Naive thymus-derived CD4-positive, alpha-beta T cell (primary cell): ENCODE measurements around the gene DOCK2. TPM values are rescaled to one million over a fixed set of nuclear protein-coding genes. Genes with fewer than 3 reads are reported as not detected.

ENCODE experiments used
- ATAC-seq: fragments of 150-1000 bp; cut with Tn5 transposase; 2 replicates; pipeline ENCODE4 v1.10.0; 2021; ENCODE audit warnings: mild to moderate bottlenecking, moderate library complexity
- CTCF ChIA-PET: fragments of 350-600 bp; sonication (Branson Sonifier 250); formaldehyde crosslinking; loops from one replicate; lab custom pipeline; 2021; ENCODE audit warnings: antibody characterized with exemption; lab: Charles Lee
- POLR2A ChIA-PET: fragments of 350-600 bp; sonication (Branson Sonifier 250); formaldehyde crosslinking; loops from one replicate; lab custom pipeline; 2021; ENCODE audit warnings: antibody characterized with exemption, inconsistent platforms; lab: Charles Lee
- DNase-seq, 9 donors: peaks; one replicate each; pipeline versions ENCODE4 v3.0.0 to v3.0.0-alpha.2; 2020 to 2022; ENCODE audit warnings: mixed read lengths in 1 of 9
- H3K27ac ChIP-seq: one replicate; pipeline ENCODE4 v1.7.0; 2013; ENCODE audit warnings: mild to moderate bottlenecking, low read depth, low read length, moderate library complexity
- H3K27me3 ChIP-seq, 2 donors: one replicate each; pipeline ENCODE4 v1.7.0; 2013; ENCODE audit warnings: low read length in 2 of 2, mild to moderate bottlenecking in 2 of 2, moderate library complexity in 2 of 2; ENCODE audit not compliant: control insufficient read depth in 2 of 2, insufficient read depth in 2 of 2
- H3K36me3 ChIP-seq, 3 experiments: 1 replicate in 2 of 3; 2 replicates in 1 of 3; pipeline ENCODE4 v1.7.0; 2013; ENCODE audit warnings: low read length in 3 of 3, mild to moderate bottlenecking in 3 of 3, moderate library complexity in 1 of 3; ENCODE audit not compliant: insufficient read depth in 3 of 3, control insufficient read depth in 2 of 3
- H3K4me1 ChIP-seq, 2 donors: one replicate each; pipeline ENCODE4 v1.7.0; 2013; ENCODE audit warnings: low read length in 2 of 2, mild to moderate bottlenecking in 2 of 2, moderate library complexity in 1 of 2; ENCODE audit not compliant: control insufficient read depth in 2 of 2, insufficient read depth in 2 of 2
- H3K4me3 ChIP-seq: 2 replicates; pipeline ENCODE4 v1.7.0; 2013; ENCODE audit warnings: mild to moderate bottlenecking, low read length
- H3K9me3 ChIP-seq, 3 experiments: 1 replicate in 2 of 3; 2 replicates in 1 of 3; pipeline ENCODE4 v1.7.0; 2013; ENCODE audit warnings: low read length in 3 of 3; ENCODE audit not compliant: control insufficient read depth in 2 of 3
- H3K27ac Mint-ChIP-seq, 9 donors: one replicate each; pipeline ENCODE4 v1.8.0; 2020 to 2022; ENCODE audit warnings: mixed read lengths in 9 of 9, mild to moderate bottlenecking in 8 of 9, moderate library complexity in 5 of 9, inconsistent platforms in 2 of 9
- H3K27me3 Mint-ChIP-seq, 5 donors: one replicate each; pipeline ENCODE4 v1.8.0; 2021 to 2022; ENCODE audit warnings: mixed read lengths in 5 of 5, mild to moderate bottlenecking in 1 of 5
- H3K36me3 Mint-ChIP-seq, 5 donors: one replicate each; pipeline ENCODE4 v1.8.0; 2020 to 2022; ENCODE audit warnings: mixed read lengths in 5 of 5, mild to moderate bottlenecking in 3 of 5, inconsistent platforms in 1 of 5
- H3K4me1 Mint-ChIP-seq, 7 donors: one replicate each; pipeline ENCODE4 v1.8.0; 2020 to 2022; ENCODE audit warnings: mixed read lengths in 7 of 7, mild to moderate bottlenecking in 3 of 7, inconsistent platforms in 1 of 7
- H3K4me3 Mint-ChIP-seq, 10 donors: one replicate each; pipeline ENCODE4 v1.8.0; 2020 to 2022; ENCODE audit warnings: mild to moderate bottlenecking in 10 of 10, mixed read lengths in 10 of 10, moderate library complexity in 6 of 10, inconsistent platforms in 2 of 10
- H3K9me3 Mint-ChIP-seq, 11 donors: one replicate each; pipeline ENCODE4 v1.8.0; 2020 to 2022; ENCODE audit warnings: mixed read lengths in 11 of 11, mild to moderate bottlenecking in 4 of 11, inconsistent platforms in 1 of 11, moderate library complexity in 1 of 11
- intact Hi-C, 2 donors: fragments of 100-400 bp; cut with micrococcal nuclease; formaldehyde crosslinking; loops; one replicate each; pipeline ENCODE4 v1.15.1; 2023
- polyA plus RNA-seq, 2 donors: library from polyadenylated mRNA; unstranded; fragments of 300-500 nt; fragmentation: Illumina TruSeq; gene quantifications; one replicate each; pipeline ENCODE4 v1.2.3, GENCODE V29; 2021
- total RNA-seq, 6 experiments: library from RNA in 5 of 6; stranded (reverse) in 5 of 6; gene quantifications; 1 replicate in 5 of 6; 2 replicates in 1 of 6; pipeline ENCODE4 v1.2.3 and lab custom pipeline; 2021 to 2026

DOCK2 gene
- total and polyA plus RNA-seq, 7 experiments from 2014 or later, result 63.7 to 345 (median 202) TPM

GRCh38 chr5:169935762-169936161, 298.7 kb downstream of the DOCK2 start:
- Mint-ChIP-seq H3K27me3 (no peaks in the 10 kb centered on the region), H3K36me3 (peaks cover under 1 to 57% (median 25%) of the 10 kb centered on the region in 5 donors), H3K4me1 (peaks cover 26 to 63% (median 59%) of the 10 kb centered on the region in 7 donors), H3K27ac (peak overlapping the region in 8 of 9 donors; percentile 2 to 61 (median 26)), H3K9me3 (peaks cover 0 to 2% (median 0%) of the 10 kb centered on the region in 11 donors), H3K4me3 (peak overlapping the region in 1 of 10 donors; percentile 7)
- intact Hi-C loops, result no loop called here
- DNase-seq (no peak), ATAC-seq (no peak)
- POLR2A ChIA-PET, result no interaction called here
- no peak overlapping the region for H3K27ac ChIP-seq
- H3K9me3 ChIP-seq, result no peaks in the 10 kb centered on the region
- H3K4me3 ChIP-seq, result no peak overlapping the region
- CTCF ChIA-PET, result interaction anchor here (0.7 kb wide), 1 partner anchor 168 kb away, joined by 4 read pairs; no protein-coding TSS in a partner anchor
- peaks cover 6 to 10% of the 10 kb centered on the region in 2 donors for H3K4me1 ChIP-seq
- peaks cover 0 to 28% (median 0%) of the 10 kb centered on the region in 3 experiments for H3K36me3 ChIP-seq
- no peaks in the 10 kb centered on the region for H3K27me3 ChIP-seq

- H3K27me3 Mint-ChIP-seq, result no peaks in the 10 kb centered on the region
- CTCF ChIA-PET, result no interaction called here
- no peaks in the 10 kb centered on the region for H3K9me3 Mint-ChIP-seq
- Histone ChIP-seq H3K4me3 (no peak overlapping the region), H3K27ac (no peak overlapping the region), H3K27me3 (no peaks in the 10 kb centered on the region), H3K36me3 (peaks cover 0 to 19% (median 0%) of the 10 kb centered on the region in 3 experiments), H3K4me1 (peaks cover 6 to 10% of the 10 kb centered on the region in 2 donors), H3K9me3 (no peaks in the 10 kb centered on the region)
- no peak for ATAC-seq
- peaks cover 21 to 36% (median 33%) of the 10 kb centered on the region in 7 donors for H3K4me1 Mint-ChIP-seq
- peaks cover 0 to 43% (median 18%) of the 10 kb centered on the region in 5 donors for H3K36me3 Mint-ChIP-seq
- no peak overlapping the region for H3K27ac Mint-ChIP-seq
- intact Hi-C loops, result no loop called here
- POLR2A ChIA-PET, result no interaction called here
- DNase-seq, result no peak
- H3K4me3 Mint-ChIP-seq, result no peak overlapping the region
Observed at GRCh38 chr5:169938439-169938838, 301.4 kb downstream of the DOCK2 start.

GRCh38 chr5:169939731-169940130, 302.7 kb downstream of the DOCK2 start:
- Histone ChIP-seq H3K9me3 (no peaks in the 10 kb centered on the region), H3K27me3 (no peaks in the 10 kb centered on the region), H3K27ac (no peak overlapping the region), H3K4me1 (peaks cover 6 to 10% of the 10 kb centered on the region in 2 donors), H3K4me3 (no peak overlapping the region), H3K36me3 (peaks cover 0 to 11% (median 0%) of the 10 kb centered on the region in 3 experiments)
- H3K36me3 Mint-ChIP-seq, result peaks cover 0 to 42% (median 18%) of the 10 kb centered on the region in 5 donors
- ATAC-seq (no peak), DNase-seq (no peak)
- peaks cover 16 to 31% (median 21%) of the 10 kb centered on the region in 7 donors for H3K4me1 Mint-ChIP-seq
- ChIA-PET POLR2A (no interaction called here), CTCF (no interaction called here)
- no peak overlapping the region for H3K4me3 Mint-ChIP-seq
- peak overlapping the region in 1 of 9 donors; percentile 5 for H3K27ac Mint-ChIP-seq
- no peaks in the 10 kb centered on the region for H3K27me3 Mint-ChIP-seq
- intact Hi-C loops, result no loop called here
- no peaks in the 10 kb centered on the region for H3K9me3 Mint-ChIP-seq

DNA sequence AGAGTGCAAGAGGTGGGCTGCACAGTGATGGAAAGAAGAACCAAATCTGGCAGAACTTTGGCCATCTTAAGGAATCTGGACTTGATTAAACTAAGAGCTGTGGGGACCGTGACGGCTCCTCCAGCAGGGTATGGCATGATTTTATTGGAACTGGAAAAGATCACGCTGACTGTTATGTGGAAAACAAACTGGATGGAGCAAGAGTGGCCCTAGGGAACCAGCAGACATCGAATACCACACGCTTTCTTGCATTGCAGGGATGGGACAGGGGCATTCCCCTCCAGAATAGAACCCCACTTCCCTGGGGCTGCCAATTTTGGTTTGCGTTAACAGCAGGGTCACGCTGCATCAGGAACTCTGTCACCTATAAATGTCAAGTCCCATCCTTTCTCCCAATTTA, 304.5 kb downstream of the DOCK2 start:
- H3K9me3 Mint-ChIP-seq, result no peaks in the 10 kb centered on the region
- H3K36me3 Mint-ChIP-seq, result peaks cover 5 to 39% (median 18%) of the 10 kb centered on the region in 5 donors
- H3K4me3 ChIP-seq, result no peak overlapping the region
- intact Hi-C loops, result no loop called here
- H3K9me3 ChIP-seq, result no peaks in the 10 kb centered on the region
- peaks cover 0 to 18% (median 12%) of the 10 kb centered on the region in 7 donors for H3K4me1 Mint-ChIP-seq
- no peak overlapping the region for H3K4me3 Mint-ChIP-seq
- peak overlapping the region in 3 of 9 donors; percentile 13 to 59 (median 53) for H3K27ac Mint-ChIP-seq
- H3K27ac ChIP-seq, result no peak overlapping the region
- H3K27me3 ChIP-seq, result no peaks in the 10 kb centered on the region
- ChIA-PET POLR2A (no interaction called here), CTCF (no interaction called here)
- H3K4me1 ChIP-seq, result no peaks in the 10 kb centered on the region
- no peaks in the 10 kb centered on the region for H3K27me3 Mint-ChIP-seq
- peaks cover 0 to 11% (median 0%) of the 10 kb centered on the region in 3 experiments for H3K36me3 ChIP-seq
- DNase-seq (no peak), ATAC-seq (no peak)

- Histone ChIP-seq H3K27ac (no peak overlapping the region), H3K4me1 (no peaks in the 10 kb centered on the region), H3K9me3 (no peaks in the 10 kb centered on the region), H3K4me3 (no peak overlapping the region), H3K27me3 (no peaks in the 10 kb centered on the region), H3K36me3 (peaks cover 0 to 11% (median 0%) of the 10 kb centered on the region in 3 experiments)
- no peak for ATAC-seq
- no peaks in the 10 kb centered on the region for H3K27me3 Mint-ChIP-seq
- no peak for DNase-seq
- CTCF ChIA-PET, result no interaction called here
- intact Hi-C loops, result no loop called here
- H3K9me3 Mint-ChIP-seq, result no peaks in the 10 kb centered on the region
- H3K4me1 Mint-ChIP-seq, result peaks cover 0 to 21% (median 11%) of the 10 kb centered on the region in 7 donors
- no peak overlapping the region for H3K4me3 Mint-ChIP-seq
- POLR2A ChIA-PET, result no interaction called here
- H3K36me3 Mint-ChIP-seq, result peaks cover 7 to 39% (median 17%) of the 10 kb centered on the region in 5 donors
- H3K27ac Mint-ChIP-seq, result peak overlapping the region in 2 of 9 donors; percentile 15 to 59
Observed at GRCh38 chr5:169942181-169942580, 305.1 kb downstream of the DOCK2 start.

DNA sequence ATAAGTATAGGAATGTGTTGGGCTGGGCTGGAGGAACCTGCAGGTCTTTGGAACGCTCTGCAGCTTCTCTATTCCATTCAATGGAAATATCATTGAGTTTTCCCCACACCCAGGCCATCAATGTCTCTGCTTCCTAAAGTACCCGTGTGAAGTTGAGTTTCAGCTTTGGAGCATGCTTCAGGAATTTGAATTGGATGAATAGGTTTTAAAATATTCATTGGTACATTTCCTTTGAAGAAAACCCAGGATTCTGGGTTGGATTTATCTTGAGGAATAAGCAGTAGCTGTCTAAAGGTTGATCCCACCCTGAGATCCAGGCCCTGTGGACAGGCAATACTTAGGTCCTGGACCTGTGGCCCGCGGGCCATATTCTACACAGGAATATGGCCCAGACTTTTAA, 306.0 kb downstream of the DOCK2 start:
- no peak overlapping the region for H3K4me3 ChIP-seq
- H3K36me3 Mint-ChIP-seq, result peaks cover 8 to 41% (median 15%) of the 10 kb centered on the region in 5 donors
- H3K27ac Mint-ChIP-seq, result no peak overlapping the region

DNA sequence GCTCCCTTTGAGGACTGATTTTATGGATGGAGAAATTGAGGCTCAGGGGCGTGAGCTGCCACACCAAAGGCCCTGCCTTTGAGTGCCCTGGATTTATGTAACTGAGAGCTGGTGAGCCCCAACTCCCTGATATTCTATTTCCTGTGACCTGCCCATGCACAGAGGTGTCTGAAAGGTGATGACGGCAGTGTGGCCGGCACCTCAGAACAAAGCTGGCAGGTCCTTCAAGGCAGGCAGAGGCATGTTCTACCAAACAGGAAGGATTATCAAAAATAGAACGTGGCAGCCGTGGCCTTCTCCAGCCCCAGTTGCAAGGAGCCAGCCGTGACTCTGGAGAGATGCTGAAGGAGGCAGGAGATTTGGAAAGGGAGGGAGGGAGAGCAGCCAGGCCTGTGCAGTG, 307.0 kb downstream of the DOCK2 start:
- no peak for ATAC-seq
- Mint-ChIP-seq H3K4me3 (no peak overlapping the region), H3K36me3 (peaks cover 12 to 47% (median 23%) of the 10 kb centered on the region in 5 donors), H3K4me1 (peaks cover 4 to 17% (median 12%) of the 10 kb centered on the region in 7 donors), H3K27me3 (no peaks in the 10 kb centered on the region), H3K9me3 (no peaks in the 10 kb centered on the region), H3K27ac (peak overlapping the region in 1 of 9 donors; percentile 25)
- ChIA-PET CTCF (no interaction called here), POLR2A (no interaction called here)
- H3K4me1 ChIP-seq, result no peaks in the 10 kb centered on the region
- DNase-seq, result no peak
- no peak overlapping the region for H3K27ac ChIP-seq
- H3K36me3 ChIP-seq, result peaks cover 0 to 11% (median 0%) of the 10 kb centered on the region in 3 experiments
- H3K27me3 ChIP-seq, result no peaks in the 10 kb centered on the region
- intact Hi-C loops, result no loop called here
- no peak overlapping the region for H3K4me3 ChIP-seq
- no peaks in the 10 kb centered on the region for H3K9me3 ChIP-seq

More for the DNA sequence above, 306.0 kb downstream of the DOCK2 start:
- Mint-ChIP-seq H3K9me3 (no peaks in the 10 kb centered on the region), H3K4me3 (no peak overlapping the region), H3K27me3 (no peaks in the 10 kb centered on the region), H3K4me1 (peaks cover under 1 to 21% (median 9%) of the 10 kb centered on the region in 7 donors)
- Histone ChIP-seq H3K4me1 (no peaks in the 10 kb centered on the region), H3K27ac (no peak overlapping the region), H3K9me3 (no peaks in the 10 kb centered on the region), H3K27me3 (no peaks in the 10 kb centered on the region), H3K36me3 (peaks cover 0 to 11% (median 0%) of the 10 kb centered on the region in 3 experiments)
- intact Hi-C loops, result no loop called here
- POLR2A ChIA-PET, result no interaction called here
- ATAC-seq (no peak), DNase-seq (no peak)
- CTCF ChIA-PET, result no interaction called here
